ENCODE results near the gene OTUD1.

DNA sequence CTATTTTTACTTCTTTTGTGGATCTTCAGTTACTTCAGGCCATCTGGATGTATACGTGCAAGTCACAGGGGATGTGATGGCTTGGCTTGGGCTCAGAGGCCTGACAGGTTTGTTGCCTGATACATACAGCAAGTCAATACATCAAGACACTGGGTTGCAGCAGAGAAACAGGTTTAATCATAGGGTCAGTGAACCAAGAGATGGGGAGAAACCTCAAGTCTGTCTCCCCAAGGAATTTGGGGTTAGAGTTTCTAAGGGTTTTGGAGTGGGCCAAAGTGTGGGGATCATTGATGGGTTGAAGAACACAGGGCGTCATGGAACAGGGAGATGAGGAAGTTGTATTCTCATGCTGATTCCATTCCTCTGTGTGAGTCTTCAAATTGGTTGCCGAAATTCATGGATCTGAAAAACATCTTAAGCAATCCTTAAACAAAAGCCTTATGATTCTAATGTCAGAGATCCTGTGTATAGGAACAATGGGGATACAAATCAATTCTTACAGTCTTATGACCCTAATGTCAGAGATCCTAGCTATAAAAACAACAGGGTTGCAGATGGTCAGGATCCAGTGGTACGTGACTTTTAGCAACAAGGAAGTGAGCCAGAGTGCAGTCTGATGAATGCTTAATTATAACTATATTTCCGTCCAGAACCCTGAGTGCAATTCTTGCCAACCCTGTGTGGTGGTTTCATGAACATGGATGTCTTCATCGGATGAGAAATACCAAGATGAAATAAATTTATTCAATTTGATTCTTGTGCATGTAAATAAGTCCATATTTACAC lies 18.9 kb downstream of the OTUD1 start:
- no peak for TF ChIP-seq POLR2A (IDR thresholded peaks at IDR 0.05)
- TF ChIP-seq, protein P1, sequence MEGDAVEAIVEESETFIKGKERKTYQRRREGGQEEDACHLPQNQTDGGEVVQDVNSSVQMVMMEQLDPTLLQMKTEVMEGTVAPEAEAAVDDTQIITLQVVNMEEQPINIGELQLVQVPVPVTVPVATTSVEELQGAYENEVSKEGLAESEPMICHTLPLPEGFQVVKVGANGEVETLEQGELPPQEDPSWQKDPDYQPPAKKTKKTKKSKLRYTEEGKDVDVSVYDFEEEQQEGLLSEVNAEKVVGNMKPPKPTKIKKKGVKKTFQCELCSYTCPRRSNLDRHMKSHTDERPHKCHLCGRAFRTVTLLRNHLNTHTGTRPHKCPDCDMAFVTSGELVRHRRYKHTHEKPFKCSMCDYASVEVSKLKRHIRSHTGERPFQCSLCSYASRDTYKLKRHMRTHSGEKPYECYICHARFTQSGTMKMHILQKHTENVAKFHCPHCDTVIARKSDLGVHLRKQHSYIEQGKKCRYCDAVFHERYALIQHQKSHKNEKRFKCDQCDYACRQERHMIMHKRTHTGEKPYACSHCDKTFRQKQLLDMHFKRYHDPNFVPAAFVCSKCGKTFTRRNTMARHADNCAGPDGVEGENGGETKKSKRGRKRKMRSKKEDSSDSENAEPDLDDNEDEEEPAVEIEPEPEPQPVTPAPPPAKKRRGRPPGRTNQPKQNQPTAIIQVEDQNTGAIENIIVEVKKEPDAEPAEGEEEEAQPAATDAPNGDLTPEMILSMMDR (IDR thresholded peaks at IDR 0.05): no peak

Data from testis (tissue), 2 donors.